Measurements from ENCODE around the gene CKMT2. TPM values are rescaled to one million over a fixed set of nuclear protein-coding genes. Genes with fewer than 3 reads are reported as not detected.

Gene CKMT2
- total and polyA plus RNA-seq, 2 of the 4 experiments (the other 2 are of a cell fraction), result 0.21 to 0.36 TPM

DNA sequence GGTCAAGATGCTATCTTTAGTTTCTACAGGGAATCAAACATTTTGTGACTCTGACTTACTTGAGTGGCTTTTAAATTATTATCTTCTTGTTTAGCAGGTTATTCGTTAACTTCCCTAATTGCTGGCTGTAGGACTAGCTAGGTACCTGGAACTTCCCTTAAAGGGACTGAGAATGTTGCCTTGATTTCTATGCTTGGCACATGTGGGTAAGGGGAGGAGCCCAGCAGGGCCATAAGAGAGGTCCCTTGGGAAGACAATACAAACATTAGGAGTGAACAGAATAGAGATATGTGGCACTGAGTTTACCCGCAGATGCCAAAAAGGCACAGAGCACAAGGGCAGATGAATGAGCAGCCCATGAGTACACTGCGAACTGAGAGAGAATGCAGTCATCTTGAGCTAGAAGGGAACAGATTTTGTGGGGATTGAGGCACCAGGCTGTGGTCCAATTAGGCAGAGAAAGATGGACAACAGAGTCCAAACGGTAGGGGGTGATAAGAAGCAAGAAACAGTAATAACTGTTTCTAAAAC lies 9.8 kb downstream of the CKMT2 start:
- Histone ChIP-seq H2AK5ac (ENCODE audit: low read depth, low read length) (no peak overlapping the region), H2BK120ac (ENCODE audit: low read depth, low read length) (no peak overlapping the region), H3K79me1 (ENCODE audit: low read depth in 1 of 2, low read length in 2 of 2) (peaks cover 4 to 7% of the 10 kb centered on the region in 2 experiments; a peak in 1 of 4 replicates), H3K4ac (ENCODE audit: low read depth, low read length) (no peak overlapping the region), H2AK9ac (replicated peaks; ENCODE audit: low read depth, low read length, poor library complexity) (peak overlapping the region; percentile 20), H4K20me1 (ENCODE audit: insufficient read depth, low read length) (no peaks in the 10 kb centered on the region), H4K5ac (ENCODE audit: low read depth, low read length) (no peak overlapping the region), H2BK20ac (ENCODE audit: low read depth, low read length) (no peak overlapping the region), H3K4me2 (ENCODE audit: low read depth, low read length) (no peak overlapping the region), H3K27me3 (ENCODE audit: control insufficient read depth, insufficient read depth, low read length) (no peaks in the 10 kb centered on the region), H2BK5ac (ENCODE audit: low read depth, low read length, poor library complexity, severe bottlenecking) (no peak overlapping the region), H3K23ac (ENCODE audit: low read depth, low read length) (no peak overlapping the region), H4K91ac (ENCODE audit: insufficient read depth, low read depth, low read length) (no peak overlapping the region), H3K4me1 (ENCODE audit: control insufficient read depth, insufficient read depth, low read length) (peaks cover 4% of the 10 kb centered on the region), H3K9me1 (ENCODE audit: insufficient read depth, low read length) (peaks cover 26% of the 10 kb centered on the region), H3K27ac (ENCODE audit: insufficient read depth, low read length) (no peak overlapping the region), H3K4me3 (ENCODE audit: insufficient read depth, low read depth, low read length) (no peak overlapping the region), H3K36me3 (ENCODE audit: control insufficient read depth, insufficient read depth, low read length) (no peaks in the 10 kb centered on the region), H4K8ac (ENCODE audit: low read depth in 2 of 2, low read length in 2 of 2) (no peak overlapping the region), H2AFZ (replicated peaks; ENCODE audit: low read length, poor library complexity) (no peak overlapping the region), H3K9ac (ENCODE audit: low read depth, low read length) (no peak overlapping the region), H2BK15ac (ENCODE audit: low read depth, low read length) (no peak overlapping the region), H3K18ac (ENCODE audit: low read depth, low read length) (no peak overlapping the region), H3K56ac (ENCODE audit: extremely low read depth, insufficient read depth, low read length) (no peak overlapping the region), H3K14ac (replicated peaks; ENCODE audit: low read depth, low read length) (no peak overlapping the region), H3K9me3 (ENCODE audit: control insufficient read depth, insufficient read depth, low read length) (no peaks in the 10 kb centered on the region)
- CTCF ChIA-PET, result no interaction called here
- no TSS peak for BruUV-seq (replicated peaks)
- 79% methylated on average over 2 of the region's 4 CpGs; no CpG with 5 or more reads in 1 of the 2 experiments for WGBS, 2 experiments (ENCODE audit: extremely low coverage in 2 of 2, insufficient read length in 1 of 2)
- POLR2A ChIA-PET (ENCODE audit: unreplicated experiment), result no interaction called here
- intact Hi-C loops (cut with micrococcal nuclease) (loop anchor here (10.0 kb wide), 1 partner anchor 52 kb away; no protein-coding TSS in a partner anchor), dilution Hi-C loops (cut with HindIII; ENCODE audit: low sequenced_read_pairs, unreplicated experiment) (no loop called here), in situ Hi-C loops (cut with MboI; ENCODE audit: low sequenced_read_pairs) (no loop called here)
- no peak for TF ChIP-seq POLR2A (IDR thresholded peaks at IDR 0.05; ENCODE audit: low read depth, low read length)
- TF ChIP-seq RFX5 (IDR thresholded peaks at IDR 0.05; ENCODE audit: low read depth, low read length), result no peak
- TF ChIP-seq MAFK (IDR thresholded peaks at IDR 0.05; ENCODE audit: low read depth, low read length), result no peak
- TF ChIP-seq FOS (IDR thresholded peaks at IDR 0.05; ENCODE audit: low read depth, low read length), result no peak
- TF ChIP-seq BHLHE40 (IDR thresholded peaks at IDR 0.05; ENCODE audit: low read depth, low read length), result no peak
- TF ChIP-seq MXI1 (IDR thresholded peaks at IDR 0.05; ENCODE audit: borderline replicate concordance, low read depth, low read length), result no peak
- no peak for TF ChIP-seq CTCF (conservative IDR thresholded peaks at IDR 0.05; ENCODE audit: low read depth, low read length)
- no peak for TF ChIP-seq CEBPB (IDR thresholded peaks at IDR 0.05; ENCODE audit: low read depth, low read length)
- TF ChIP-seq SMC3 (IDR thresholded peaks at IDR 0.05; ENCODE audit: low read depth, low read length), result no peak
- TF ChIP-seq, protein P1, sequence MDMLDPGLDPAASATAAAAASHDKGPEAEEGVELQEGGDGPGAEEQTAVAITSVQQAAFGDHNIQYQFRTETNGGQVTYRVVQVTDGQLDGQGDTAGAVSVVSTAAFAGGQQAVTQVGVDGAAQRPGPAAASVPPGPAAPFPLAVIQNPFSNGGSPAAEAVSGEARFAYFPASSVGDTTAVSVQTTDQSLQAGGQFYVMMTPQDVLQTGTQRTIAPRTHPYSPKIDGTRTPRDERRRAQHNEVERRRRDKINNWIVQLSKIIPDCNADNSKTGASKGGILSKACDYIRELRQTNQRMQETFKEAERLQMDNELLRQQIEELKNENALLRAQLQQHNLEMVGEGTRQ (IDR thresholded peaks at IDR 0.05; ENCODE audit: low read depth, low read length), result no peak
- no peak for TF ChIP-seq RCOR1 (IDR thresholded peaks at IDR 0.05; ENCODE audit: insufficient replicate concordance, low read length)
- TF ChIP-seq CHD1 (IDR thresholded peaks at IDR 0.05; ENCODE audit: low read depth, low read length), result no peak
- no peak for TF ChIP-seq NFE2L2 (IDR thresholded peaks at IDR 0.05; ENCODE audit: low read depth, low read length)
- ATAC-seq (ENCODE audit: low read depth) (no peak), DNase-seq (no peak)

Data from IMR-90 (cell line).